GM18511 (cell line): Measurements from ENCODE around the gene LAYN.

ENCODE experiments used
- ATAC-seq: cut with Tn5 transposase; IDR thresholded peaks from one replicate; pipeline ENCODE4 v1.9.1; 2021; ENCODE audit warnings: mild to moderate bottlenecking, moderate library complexity; ENCODE audit not compliant: unreplicated experiment

The LAYN gene

DNA sequence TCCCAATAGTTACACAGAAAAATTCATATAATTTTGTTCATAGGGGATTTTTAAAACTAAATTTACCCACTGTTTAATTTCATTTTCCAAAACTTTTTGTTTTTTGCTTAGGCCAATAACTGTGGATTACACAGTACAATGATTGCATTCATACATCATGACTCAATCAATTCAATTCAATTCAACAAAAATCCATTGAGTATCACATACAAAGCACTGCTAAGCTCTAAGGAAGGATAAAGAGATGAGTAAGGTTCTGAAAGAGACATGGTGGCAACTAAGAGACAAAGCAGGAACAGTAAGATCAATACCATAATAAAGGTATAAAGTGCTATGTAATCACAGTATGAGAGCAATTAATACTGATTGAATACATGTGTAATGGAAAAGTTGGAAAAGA lies 9.4 kb upstream of the LAYN start:
- no peak for ATAC-seq

DNA sequence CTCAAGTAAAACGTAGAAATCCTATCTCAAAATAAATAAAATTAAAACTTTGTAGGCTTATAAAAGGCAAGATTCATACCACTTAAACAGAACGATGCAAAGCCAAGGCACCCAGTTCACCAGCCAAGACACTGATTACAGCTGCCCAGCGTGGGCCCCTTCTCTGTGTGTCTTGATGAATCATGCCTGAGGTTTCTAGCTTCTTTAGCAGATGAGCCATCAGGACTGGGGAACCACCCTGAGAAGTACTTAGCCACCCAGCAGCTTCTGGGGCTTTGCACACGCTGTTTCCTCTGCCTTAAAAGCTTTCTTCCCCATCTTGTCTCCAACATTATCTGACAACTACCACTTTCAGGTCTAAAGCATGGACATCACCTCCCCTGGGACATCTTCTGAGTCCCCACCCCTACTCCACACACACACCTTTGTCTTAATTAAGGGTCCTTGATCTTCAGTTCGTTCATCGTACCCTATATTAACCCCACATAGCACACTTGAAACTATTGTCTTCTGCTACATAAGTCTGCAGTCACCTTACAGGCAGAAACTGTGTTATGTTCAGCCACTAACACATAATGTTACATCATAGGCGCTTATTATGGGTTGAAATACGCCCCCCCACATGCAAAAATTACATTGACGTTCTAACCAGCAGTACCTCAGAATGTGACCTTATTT lies 8.7 kb upstream of the LAYN start:
- peak; percentile 91 for ATAC-seq

DNA sequence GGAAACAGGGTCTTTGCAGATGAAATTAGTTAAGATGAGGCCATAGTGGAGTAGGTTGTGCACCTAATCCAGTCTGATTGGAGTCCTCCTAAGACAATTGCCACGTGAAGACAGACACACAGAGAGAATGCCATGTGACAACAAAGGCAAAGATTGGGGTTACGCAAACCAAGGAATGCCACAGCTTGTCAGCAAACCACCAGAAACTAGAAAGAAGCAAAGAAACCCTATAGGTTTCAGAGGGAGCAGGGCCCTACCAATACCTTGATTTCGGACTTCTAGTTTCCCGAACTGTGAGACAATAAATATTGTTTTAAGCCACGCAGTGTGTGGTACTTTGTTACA lies 8.2 kb upstream of the LAYN start:
- ATAC-seq, result no peak

DNA sequence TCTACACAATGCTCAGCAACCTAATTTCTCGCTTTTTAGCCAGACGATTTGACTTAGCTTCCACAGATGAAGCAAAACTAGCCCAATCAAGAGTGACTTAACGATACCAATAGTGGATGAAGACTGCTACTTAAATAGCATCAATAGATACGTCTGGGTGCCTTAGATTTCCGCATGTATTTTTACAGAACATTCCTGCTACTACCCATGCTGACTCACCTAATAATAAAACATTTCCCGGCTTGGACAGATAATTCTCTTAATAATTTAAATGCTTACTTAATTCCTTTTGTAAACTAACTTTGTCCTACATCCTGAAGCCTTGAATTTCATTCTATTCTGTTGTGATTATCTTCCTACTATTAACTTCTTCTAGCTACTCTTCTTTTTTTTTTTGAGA lies 5.2 kb upstream of the LAYN start:
- no peak for ATAC-seq

DNA sequence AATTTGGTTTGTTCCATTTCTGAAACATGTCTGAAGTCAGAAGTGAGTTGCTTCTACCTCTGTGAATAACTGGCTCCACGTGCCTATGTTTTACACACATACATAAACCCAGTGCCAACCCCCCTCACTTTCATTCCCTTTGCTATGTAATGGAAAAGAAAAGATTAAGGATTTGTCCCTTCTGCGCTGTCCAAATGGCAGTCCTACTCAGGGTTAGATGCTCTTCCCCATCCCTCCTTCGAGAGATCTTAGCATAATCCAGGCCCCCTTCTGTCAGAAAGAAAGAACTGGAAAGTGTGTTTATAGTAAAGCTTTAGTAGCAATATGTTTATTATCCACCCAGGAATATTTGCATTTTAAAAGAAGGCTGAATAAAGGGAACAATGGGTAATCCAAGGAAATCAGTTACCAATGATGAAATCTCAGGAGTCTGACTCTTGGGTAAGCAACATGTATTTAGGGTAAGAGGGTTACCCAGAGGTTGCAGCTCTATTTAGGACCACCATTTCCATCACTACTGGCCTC lies 3.1 kb upstream of the LAYN start:
- no peak for ATAC-seq

DNA sequence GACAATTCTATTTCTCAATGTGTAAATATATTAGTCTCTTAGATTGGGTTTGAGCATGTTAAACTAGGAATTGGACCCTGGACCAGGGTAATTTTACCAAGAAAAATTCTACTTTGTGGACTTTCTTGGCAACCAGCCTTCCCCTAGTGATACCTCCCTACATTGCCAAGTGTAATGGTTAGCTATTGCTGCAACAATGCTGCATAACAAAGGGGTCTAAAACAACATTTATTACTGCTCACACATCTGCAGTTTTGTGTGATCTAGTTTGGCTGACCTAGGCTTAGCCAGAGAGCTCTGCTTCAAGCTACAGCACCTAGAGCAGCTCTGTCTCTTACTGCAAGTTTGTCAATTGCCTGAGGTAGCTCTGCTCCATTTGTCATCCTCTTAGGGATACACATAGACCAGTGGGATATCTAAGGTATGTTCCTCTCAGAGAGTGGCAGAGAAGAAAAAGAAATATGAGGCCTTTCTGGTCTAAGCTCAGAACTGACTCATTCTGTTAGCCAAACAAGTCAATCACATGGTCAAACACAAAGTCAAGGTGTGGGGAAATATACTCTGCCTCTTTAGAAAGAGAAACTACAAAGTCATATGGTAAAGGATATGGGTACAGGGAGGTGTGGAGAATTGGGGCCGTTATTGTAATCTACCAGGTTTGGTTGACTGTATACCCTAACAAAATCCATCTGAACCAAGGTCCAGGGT lies 2.0 kb upstream of the LAYN start:
- ATAC-seq, result peak; percentile 52

DNA sequence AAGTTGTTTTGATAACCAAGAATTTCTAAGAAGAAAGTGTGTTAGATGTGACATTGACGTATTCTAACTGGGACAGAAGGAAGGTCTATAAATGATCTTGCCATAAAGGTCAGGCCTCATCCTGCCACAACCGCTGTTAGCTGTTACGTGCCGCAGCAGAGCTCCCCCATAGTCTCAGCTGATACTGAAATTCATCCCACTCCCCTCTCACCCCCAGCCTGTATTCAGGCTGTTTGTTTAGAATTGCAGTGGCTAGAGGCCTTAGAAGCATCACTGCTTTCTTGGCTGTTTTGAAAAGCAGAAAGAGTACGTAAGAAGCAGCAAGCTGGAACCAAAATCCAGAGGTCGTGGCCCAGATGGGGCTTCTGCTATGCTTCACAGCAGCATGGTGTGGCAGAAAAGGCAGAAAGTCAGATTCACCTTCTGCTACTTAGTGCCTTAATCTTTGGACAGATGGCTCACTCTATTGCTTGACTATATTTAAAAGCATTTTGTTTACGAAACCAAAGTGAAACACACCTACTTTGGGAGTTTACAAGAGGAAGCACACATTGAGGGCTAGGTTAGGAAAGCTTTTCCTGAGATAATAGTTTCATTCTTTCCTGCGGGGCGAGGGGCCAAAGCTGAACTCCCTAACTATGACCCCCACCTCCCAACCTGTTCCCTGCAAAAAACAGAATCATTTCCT lies 950 bp upstream of the LAYN start:
- no peak for ATAC-seq

DNA sequence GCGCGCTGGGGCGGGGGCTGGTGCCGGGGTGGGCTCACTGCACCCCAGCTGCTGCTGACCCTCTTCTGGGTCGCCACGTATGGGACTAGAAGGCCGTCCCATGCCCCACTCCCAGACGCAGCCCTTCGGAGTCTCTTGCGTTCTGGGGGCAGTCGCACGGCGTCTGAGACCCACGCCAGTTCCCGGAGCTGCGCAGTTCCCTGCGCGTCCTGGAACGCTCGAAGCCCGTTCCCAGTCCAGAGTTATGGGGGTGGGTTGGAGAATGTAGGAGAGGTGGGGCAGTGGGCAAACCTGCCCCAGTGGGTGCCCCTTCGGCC lies 375 bp downstream of the LAYN start:
- no peak for ATAC-seq

DNA sequence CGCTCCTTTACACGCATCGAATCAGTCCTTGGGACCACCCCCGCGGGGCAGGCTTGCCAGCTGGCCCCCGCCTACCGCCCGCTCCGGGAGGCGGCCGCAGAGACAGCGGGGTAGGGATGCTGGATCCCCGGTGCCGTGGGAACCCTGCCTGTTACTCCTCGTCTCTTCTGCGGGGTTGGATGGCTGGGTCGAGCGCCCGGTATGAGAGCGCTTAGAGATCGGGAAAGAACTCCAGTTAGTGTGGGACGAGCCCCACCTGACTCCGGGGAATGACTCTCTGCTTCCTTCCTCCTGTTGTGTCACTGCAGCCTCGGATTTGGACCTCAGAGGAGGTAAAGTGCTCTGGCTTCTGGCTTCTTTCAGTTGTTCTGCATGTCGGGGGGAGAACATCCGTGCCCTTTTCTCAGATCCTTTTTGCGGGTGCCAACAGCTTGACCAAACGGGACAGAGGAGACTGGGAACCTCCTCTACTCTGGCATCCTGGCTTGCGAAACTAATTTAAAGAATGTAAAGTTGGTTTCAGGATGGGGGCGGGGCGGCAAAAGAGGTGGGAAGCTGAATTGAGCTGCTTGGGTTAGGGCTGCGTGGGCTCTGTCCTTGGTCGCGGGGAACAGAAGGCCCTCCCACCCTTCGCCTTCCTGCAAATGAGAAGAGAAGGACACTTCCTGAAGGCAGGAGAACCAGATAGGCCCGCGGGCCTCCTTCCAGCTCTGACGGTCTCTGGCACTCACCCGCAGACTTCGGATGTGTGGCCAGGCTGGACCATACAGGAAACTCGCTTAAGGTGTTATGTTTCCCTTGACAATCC lies 938 bp downstream of the LAYN start:
- ATAC-seq, result no peak

DNA sequence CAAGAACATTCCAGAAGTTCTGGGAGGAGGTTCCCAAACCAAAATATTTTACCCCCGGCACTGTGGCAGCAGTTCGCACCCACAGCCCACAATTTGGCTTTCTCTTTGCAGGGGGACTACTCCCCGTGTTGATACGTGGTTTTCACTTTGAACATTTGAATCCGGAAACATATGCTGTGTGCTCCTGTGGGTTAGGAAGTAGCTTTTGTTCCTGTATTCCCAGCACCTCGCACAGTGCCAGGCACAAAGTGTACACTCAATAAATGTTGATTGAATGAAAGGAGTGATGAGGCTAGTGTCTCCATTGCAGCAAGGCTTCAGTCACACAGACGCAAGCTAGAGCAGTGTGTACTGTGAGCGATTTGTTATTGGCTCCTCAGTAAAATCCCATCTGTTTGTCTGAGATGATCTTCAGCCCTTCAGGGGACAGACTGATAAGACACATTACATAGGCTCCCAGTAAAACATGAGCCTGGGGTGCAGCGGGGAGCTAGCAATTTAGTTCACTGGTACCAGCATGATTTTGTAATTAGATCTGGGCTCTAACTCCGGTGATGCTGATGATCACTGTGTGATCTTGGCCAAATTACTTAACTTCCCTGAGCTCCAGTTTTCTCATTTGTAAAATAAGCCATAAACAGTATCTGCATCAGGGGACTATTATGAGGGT lies 2.2 kb downstream of the LAYN start:
- ATAC-seq, result no peak

DNA sequence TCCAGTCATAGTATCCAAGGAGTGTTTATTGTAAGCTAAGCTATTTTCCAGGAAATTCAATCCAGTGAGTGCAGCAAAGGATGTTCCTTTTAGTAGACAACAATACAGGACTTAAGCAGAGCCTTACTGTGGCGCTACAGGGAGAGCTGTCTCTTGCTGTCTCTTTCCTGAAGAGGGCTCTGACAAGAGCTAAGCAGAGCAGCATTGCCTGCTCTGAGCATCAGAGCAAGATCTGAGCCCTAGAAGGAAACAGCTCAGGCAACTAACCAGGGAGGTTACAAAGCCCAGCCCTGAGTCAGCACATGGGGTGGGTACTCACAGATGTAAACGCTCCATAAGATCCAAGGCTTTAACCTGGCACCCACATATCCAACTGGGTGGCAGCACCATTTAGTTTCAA lies 8.0 kb downstream of the LAYN start:
- no peak for ATAC-seq

DNA sequence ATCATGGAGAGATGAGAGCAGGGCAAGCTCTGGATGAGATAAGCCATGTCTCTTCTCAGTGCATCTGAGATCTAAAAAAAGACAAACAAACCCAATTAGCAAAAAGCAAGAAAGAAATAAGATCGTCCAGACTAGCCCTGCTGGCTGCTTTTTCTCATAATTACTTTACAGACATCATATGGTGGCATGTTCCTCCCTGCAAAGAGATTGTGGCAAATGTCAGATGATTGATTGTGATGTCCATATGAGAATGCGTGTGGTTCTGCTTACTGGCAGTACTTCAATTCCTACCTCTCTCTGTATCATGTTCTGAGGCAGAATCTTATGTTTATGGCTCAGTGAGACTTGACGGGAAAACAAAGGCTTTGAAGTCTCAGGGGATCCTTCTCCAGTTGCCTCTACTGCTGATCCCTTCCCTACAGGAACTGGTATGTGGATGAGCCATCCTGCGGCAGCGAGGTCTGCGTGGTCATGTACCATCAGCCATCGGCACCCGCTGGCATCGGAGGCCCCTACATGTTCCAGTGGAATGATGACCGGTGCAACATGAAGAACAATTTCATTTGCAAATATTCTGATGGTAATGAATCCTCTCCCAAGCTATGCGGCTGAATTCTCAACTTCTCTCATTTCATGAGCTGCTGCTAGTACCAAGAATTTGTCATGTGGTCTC lies 8.8 kb downstream of the LAYN start:
- no peak for ATAC-seq

DNA sequence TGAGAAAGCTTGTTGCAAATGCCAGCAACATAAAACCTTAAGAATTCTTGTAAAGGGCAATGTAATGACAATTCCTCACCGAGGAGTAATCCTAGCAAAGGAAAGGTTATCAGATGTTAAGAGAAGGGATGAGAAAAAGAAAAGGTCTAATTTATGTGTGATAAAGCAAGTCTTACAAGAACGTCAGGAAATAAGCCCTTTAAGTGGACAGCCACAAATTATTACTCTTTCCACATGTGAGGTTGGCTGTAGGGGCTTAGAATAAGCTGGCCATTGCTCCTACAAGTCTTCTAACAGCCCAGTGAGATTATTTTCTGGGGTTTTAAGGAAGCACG lies 9.3 kb downstream of the LAYN start:
- no peak for ATAC-seq

DNA sequence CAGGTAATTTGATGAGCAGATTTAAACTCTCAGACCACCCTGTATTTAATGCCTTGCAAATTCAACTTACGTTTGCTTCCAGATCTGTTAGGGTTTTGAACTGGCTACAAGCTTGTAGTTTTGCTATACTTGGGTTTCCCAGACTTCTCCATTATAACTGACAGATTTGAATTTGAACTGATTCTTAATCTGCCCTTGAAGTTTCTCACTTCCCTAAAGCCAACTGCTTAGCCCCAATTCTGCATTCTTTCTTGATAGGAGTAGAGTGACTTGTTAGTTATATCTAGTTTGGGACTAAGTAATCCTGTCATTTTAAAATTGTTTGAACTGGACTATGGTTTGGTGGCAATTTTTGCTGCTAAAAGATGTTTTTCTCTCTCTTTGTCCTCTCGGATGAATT lies 9.7 kb downstream of the LAYN start:
- no peak for ATAC-seq

DNA sequence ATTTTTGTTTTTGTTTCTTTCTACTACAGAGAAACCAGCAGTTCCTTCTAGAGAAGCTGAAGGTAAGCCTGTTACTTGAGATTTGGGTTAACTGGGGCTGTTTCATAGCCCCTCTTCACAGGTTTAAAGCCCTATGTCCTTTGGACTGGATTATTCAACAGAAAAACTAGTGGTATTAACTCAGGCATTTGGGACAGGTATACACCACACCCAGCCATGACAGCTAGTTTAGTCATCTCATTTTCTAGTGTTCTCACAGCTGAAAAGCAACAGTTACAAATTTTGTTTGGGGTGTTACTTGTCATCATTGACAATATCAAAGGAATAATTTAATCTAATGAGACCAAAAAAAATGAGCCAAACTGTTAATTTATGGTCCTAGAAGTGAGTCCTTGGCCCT lies 14.0 kb downstream of the LAYN start:
- no peak for ATAC-seq

DNA sequence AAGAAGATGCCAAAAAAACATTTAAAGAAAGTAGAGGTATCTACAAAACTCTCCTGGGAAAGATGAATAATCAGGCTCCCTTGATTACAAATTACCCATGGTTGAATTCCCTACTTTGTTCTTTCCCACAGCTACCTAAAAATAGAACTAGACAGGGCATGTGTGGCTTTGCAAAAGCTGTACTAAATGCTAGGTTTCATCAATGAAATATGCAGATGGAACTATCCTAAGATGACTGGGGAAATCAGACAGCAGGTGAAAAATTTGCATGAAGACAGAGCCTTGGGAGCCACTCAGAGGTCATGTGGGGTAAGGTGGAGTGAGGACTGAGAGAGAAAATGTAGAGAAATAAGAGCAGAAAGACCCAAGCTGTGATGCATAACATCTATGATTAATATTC lies 14.7 kb downstream of the LAYN start:
- ATAC-seq, result no peak

DNA sequence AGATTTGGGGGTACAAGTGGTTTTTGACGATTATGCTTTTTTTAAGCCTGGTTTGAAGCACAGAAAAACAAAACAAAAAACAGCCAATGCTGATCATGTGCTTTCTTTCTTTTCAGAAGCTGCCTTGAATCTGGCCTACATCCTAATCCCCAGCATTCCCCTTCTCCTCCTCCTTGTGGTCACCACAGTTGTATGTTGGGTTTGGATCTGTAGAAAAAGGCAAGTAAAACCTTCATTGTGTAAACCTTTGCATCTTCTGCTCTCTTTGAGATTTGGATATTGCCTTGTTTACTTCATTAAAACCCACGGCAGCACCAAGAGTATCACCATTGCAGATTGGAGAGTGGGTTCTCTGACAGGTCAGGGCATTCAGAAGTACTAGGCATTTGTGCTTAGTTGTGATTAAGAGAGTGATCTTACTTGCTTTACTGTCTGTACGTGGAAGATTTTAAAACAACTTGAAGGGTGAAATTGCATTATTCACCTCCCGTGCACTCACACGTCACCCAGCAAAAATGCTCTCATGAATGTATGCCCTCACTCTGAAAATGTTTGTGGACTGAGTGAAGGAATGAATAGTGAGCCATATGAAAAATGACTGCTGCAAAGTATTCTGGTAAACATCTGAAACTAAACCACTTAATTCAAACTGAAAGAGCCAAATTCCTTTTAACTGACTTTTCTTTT lies 17.0 kb downstream of the LAYN start:
- ATAC-seq, result no peak

DNA sequence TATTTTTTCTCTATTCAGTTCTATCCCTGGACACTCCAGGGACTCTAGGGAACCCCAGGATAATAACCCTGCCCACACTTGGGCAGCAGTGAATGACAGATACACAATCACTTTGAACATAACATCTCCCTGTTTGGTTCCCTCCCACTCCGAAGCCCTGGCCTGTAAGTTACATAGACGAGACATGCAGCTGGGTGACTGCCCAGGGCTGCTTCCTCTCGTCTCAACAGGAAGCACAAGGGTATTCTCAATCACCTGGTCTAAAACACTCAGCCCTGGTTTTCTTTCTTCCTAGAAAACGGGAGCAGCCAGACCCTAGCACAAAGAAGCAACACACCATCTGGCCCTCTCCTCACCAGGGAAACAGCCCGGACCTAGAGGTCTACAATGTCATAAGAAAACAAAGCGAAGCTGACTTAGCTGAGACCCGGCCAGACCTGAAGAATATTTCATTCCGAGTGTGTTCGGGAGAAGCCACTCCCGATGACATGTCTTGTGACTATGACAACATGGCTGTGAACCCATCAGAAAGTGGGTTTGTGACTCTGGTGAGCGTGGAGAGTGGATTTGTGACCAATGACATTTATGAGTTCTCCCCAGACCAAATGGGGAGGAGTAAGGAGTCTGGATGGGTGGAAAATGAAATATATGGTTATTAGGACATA lies 19.4 kb downstream of the LAYN start:
- no peak for ATAC-seq

DNA sequence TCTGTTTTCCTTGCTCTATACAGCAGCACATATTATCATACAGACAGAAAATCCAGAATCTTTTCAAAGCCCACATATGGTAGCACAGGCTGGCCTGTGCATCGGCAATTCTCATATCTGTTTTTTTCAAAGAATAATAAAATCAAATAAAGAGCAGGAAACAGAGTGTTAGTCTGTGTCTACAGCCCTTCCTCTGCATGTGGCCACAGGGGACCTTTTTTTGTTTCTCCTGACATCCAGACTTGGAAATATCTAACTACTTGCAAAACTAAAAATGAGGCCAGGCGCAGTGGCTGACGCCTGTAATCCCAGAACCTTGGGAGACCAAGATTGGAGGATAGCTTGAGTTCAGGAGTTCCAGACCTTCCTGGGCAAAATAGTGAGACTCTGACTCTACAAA lies 20.3 kb downstream of the LAYN start:
- ATAC-seq, result no peak
